Smooth muscle cell of the brain vasculature (primary cell): ENCODE results near the gene IL19.
"Not testable (repeated sequence)": the region's sequence is repeated elsewhere in the genome, so short reads cannot be mapped to it uniquely, and the experiment has no call there.

Experiments used
- DNase-seq: peaks from one replicate; pipeline ENCODE4 v3.0.0-alpha.2; 2012; ENCODE audit warnings: low read depth, low spot score

The IL19 gene

GRCh38 chr1:206741142-206741701 lies 29.4 kb upstream of the IL19 start:
- DNase-seq: no peak

GRCh38 chr1:206742719-206743383 lies 27.7 kb upstream of the IL19 start:
- no peak for DNase-seq

- no peak for DNase-seq
Measured at GRCh38 chr1:206744683-206745082, 25.9 kb upstream of the IL19 start.

- DNase-seq: no peak
Measured at GRCh38 chr1:206745301-206745700, 25.3 kb upstream of the IL19 start.

- DNase-seq: no peak
Measured at GRCh38 chr1:206748348-206749030, 22.1 kb upstream of the IL19 start.

- DNase-seq: no peak
Measured at GRCh38 chr1:206751891-206752290, 18.7 kb upstream of the IL19 start.

GRCh38 chr1:206752481-206752880 lies 18.1 kb upstream of the IL19 start:
- DNase-seq: no peak

GRCh38 chr1:206753141-206753540 lies 17.4 kb upstream of the IL19 start:
- no peak for DNase-seq

GRCh38 chr1:206754011-206754410 lies 16.6 kb upstream of the IL19 start:
- no peak for DNase-seq

- DNase-seq: no peak
Measured at GRCh38 chr1:206757524-206758266, 12.9 kb upstream of the IL19 start.

GRCh38 chr1:206760590-206760989 lies 10.0 kb upstream of the IL19 start:
- DNase-seq: no peak

- DNase-seq: no peak
Measured at GRCh38 chr1:206761159-206761768, 9.3 kb upstream of the IL19 start.

- not testable (repeated sequence) for DNase-seq
Measured at GRCh38 chr1:206762741-206763364, 7.7 kb upstream of the IL19 start.

- not testable (repeated sequence) for DNase-seq
Measured at GRCh38 chr1:206765771-206766170, 4.8 kb upstream of the IL19 start.

- no peak for DNase-seq
Measured at GRCh38 chr1:206766251-206766856, 4.2 kb upstream of the IL19 start.

- no peak for DNase-seq
Measured at GRCh38 chr1:206768472-206769303, 1.9 kb upstream of the IL19 start.

- no peak for DNase-seq
Measured at GRCh38 chr1:206769304-206769731, 1.3 kb upstream of the IL19 start.

- no peak for DNase-seq
Measured at GRCh38 chr1:206771338-206771692, 742 bp downstream of the IL19 start.

- DNase-seq: no peak
Measured at GRCh38 chr1:206772243-206772937, 1.8 kb downstream of the IL19 start, which contains the start of gene IL10. IL10 (minus strand) TSS chr1:206772494; CDS start chr1:206772435, 59 bp downstream.
